ENCODE measurements around the gene EZR.

The EZR gene

DNA sequence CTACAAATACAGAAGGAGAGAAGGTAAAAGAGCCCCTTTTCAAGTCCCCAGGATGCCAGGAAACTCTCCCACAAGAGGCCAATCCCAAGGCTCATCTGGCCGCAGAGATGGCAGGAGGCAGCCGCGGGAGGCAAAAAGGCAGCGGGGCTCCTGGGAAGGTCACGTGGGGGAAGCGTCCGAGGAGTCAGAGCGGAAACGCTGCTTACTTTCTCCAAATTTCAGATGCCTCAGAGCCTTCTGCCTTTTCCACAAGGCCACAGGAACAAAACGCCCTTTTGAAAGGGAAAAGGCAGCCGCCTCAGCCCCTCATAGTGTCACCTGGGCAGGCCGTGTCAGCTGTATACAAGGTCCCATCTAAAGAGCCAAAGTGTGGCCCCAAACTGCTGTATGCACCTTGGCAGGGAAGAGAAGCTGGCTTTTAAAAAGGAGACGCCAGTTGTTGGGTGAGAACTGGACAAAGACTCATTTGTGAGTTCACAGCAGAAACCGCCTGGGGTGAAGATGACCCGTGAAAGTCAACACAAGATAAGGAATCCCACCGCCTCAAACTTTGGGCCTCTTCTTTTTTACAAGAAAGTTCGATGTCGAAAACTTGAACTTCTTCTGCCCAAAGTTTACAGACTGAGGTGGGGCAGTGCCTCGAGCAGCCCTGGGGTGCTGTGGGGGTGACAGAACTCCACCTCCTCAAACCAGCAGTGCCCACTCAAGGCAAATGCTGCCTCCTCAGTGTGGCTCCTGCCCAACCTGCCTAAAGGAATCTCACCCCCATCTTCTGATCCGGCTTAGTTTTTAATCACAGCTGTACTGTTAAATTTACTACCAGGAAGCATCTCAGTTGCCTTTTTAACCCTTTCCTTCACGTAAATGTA lies 45.4 kb downstream of the EZR start:
- no peak for DNase-seq

DNA sequence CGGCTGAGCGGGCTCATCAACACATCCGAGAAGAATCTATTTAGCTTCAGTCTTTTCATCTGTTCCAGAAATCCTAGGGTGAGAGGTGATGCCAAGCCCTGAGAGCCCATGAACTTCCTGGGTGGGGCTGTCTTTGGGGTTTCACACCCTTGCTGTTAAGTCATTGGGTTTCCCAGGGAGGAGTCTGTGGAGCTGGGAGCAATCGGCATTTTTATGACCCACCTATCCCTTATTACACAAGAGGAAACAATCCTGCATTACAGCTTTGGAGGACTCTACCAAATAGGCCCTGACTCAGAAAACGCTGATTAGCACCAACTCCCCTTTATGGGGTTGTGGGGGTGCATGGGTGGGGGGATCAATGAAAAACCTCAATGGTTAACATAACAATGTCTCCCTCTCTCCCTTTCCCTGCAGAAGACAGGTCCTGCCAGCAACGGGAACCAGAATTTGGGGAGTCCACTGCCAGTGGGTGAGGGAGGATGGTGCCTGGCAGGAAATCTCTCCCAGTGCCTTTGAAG lies 46.3 kb downstream of the EZR start:
- DNase-seq = no peak

DNA sequence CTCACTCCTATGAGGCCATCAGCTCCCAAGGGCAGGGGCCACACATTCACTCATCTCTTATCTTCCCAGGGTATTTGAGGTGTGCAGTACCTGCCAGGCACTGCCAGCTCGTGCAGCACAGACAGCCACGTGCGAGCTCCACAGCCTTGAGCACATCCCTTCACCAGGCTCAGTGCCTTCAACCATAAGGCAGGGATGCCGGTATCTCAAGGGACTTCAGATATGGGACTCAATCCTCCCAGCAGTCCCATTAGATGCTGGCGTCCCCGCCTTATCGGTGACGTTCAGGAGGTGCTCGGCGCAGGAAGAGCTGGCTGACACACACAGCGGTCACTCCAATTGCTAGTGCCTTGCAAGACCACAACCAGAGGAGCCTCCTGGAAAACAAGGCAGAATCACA lies 47.0 kb downstream of the EZR start:
- no peak for DNase-seq

DNA sequence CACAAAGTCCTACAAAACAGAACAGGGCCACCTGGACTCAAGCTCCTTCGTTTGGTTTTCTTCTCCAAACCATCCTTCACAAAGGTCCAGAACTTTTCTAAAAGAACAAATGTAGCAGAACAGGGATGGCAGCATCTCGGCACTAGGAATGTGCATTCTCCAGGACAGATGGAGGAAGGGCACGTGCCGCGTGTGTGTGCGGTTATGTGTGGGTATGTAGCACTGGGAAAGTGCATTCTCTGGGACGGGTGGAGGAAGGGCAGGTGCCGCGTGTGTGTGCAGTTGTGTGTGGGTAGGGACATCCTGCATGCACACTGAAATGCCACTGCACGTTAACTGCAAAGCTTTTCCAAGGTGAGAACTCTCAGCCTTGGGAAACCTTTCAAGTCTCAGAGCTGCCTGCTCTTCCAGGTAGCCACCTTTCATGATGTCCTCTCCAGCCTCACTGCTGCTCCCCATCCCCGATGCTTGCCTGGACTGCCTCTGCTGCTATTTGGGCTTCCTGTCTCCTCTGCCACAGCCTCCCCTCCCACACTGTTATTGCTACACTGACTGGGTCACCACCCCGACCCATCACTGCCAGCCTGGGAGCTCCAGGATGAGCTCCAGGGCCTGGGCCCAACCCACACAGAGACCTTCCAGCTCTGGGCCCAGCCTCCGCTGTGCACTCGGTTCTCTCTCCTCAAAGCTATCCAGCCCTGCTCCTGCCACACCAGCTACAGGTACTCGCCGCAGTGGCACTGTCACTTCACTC lies 47.6 kb downstream of the EZR start:
- DNase-seq = no peak

DNA sequence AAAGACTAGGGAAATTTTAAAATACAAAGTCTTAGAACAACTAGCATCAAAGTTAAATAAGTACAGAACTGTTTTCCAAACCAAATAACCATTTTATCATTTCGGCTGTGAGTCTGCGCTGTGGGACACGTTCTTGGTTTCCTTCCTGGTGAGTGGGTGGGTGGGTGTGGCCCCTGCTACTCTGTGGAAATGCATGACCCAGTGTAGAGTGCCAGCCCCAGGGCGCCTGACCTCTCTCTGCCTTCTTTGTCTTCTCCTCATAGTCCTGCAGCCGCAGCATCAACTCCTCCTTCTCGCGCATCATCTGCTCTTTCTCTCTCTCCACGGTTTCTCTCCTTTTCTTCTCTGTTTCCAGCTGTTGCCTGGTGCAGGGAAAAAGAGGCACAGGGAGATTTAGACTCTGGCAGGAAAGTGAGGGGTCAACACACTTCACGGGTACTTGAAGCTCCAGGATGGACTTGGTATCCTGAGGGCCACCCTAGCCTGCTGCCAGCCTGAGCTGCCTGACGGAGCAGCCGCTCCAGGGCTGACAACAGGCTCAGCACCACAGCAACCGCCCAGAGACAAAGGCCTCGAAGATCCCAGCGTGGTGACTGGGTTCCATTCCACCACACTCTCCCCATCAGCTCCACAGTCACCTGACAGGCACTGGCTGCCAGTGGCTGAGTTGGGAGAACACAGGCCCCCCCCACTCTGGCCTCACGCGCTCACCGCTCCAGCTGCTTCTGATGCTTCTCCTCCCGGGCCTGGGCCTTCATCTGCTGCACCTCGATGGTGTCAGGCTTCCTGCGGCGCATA lies 48.4 kb downstream of the EZR start:
- DNase-seq = no peak

DNA sequence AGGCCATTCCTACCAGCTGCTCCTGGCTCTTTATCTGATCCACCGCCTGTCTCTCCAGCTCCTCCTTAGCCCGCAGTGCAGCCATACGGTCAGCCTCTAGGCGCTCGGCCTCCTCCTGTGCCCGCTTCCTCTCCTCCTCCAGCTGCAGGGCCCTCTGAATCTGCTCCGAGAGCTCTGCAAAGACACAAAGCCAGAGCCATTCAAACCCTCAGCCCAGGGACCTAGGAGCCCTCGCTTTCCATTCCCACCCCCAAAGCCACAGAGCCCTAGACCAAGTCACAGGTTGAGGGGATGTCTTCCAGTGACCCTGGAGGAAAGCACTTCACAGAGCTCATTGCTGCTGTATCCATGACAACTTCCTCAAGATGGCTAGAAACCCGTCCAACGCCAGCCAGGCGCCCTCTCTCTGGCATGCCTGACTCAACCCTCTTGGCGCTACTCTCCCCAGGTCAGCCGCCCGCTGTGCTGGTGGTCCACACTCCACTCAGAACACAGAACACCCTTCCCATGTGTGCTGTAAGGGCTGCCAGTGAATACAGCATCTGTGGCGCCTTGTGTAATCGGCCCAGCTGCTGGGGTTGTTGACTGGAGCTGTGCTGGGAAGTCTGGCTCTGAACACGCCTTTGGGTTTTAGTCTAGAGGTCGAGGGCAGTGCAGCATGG lies 49.3 kb downstream of the EZR start:
- no peak for DNase-seq

DNA sequence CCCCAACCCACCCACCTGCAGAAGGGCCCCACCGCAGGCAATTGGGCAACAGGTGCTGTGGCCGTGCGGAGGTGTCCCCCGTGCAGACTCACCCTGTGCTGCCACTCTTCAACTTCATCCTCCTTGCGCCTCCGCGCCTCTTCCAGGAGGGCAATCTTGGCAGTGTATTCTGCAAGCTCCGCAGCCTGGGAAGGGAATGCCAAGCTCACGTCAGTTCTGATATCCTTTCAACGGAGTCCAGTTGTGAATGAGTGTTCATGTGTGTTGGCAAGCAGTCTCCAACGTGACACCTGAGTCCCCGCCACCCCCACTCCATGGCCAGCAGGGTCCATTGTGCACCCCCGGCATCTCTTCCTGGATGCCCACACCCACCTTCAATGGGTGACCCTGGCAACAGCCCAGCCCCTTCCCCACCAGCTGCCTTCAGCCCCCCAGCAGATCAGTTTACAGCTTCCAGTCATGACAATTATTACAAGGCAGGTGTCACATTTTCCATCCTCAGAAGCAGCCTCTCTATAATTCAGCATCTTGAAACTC lies 49.9 kb downstream of the EZR start:
- no peak for DNase-seq

DNA sequence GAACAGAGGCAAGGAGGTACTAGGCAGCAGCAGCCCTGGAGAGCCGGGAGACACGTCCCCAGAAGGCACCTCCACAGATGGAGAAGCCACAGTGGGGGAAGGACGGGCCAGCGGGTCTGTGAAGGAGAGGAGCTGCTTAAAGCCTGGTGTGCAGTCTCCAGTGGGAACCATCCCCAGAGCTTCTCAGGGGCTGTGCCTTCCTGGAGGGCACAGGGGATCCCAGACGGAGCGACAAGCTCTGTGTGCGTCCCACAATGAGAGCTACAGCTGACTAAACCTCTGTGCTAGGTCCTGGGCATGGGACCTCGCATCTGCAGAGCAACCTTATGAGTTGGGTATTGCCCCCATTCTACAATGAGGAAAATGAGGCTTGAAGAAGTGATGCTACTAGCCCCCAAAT lies 50.7 kb downstream of the EZR start:
- DNase-seq = no peak

DNA sequence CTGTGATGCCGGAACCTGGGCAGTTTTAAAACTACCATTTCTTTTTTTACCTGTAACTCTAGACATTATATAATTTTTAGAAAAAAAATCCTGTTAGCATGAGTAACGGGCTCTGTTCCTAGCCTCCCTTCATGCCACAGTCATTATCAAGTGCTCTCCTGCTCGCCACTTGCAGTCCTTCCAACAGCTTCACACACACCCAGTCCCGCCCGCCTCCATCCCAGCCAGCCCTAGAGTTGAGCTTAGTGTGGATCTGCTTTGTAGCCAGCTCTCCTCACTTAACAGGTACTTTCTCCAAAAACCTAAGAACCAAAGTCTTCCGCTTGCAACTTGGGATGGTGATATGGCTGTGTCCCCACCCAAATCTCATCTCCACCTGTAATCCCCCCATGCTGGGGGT lies 51.5 kb downstream of the EZR start:
- no peak for DNase-seq

DNA sequence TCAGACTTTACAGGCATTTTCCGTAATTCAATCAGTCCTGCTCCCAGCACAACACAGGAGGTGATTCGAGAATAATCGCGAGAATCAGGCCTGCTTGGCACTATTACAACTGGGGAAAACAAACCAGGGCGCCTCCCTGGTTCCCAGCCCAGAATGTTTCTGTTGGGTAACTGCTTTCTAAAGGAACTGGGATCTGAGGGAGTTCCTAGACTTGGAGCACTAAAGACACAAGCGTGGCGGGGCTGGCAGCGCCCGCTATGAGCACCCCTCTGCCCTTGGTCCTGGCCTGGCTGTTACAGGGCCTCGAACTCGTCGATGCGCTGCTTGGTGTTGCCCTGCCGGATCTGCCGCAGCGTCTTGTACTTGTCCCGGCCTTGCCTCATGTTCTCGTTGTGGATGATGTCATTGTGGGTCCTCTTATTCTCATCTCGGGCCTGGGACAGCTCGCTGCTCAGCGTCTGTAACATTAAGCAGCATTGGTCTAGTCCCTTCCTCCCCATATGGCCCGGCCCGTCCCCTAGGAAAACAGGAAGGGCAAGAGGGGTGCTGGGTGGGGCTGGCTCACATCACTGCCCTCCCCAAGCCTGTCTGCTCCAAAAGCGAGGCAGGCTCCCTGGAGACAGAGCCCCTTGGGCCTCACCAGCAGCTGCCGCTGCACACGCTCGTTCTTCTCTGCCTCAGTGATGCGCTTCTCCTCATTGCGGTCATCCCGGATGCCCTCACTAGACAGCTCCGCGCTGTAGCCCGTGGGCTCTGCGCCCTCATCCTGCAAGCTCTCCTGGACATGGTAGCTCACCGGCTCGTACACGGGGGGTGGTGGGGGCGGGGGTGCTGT lies 52.3 kb downstream of the EZR start:
- no peak for DNase-seq

DNA sequence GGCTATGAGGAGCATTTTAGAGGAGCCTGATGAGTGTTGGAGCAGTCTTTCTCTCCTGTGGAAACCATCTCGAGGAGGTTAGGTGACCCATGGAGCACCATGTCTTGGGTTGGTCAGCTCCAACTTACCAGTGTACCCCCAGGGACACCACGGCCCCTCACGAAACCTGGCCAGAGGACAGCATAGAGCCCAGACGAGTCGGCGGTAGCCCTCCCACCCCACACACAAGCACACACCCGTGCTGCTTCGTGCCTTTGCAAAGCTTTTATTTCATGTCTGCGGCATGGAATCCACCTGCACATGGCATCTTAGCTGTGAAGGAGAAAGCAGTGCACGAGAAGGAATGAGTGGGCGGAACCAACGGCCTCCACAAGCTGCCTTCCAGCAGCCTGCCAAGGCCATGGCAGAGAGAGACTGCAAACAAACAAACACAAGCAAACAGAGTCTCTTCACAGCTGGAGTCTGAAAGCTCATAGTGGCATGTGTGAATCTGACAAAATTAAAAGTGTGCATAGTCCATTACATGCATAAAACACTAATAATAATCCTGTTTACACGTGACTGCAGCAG lies 53.6 kb downstream of the EZR start:
- no peak for DNase-seq

DNA sequence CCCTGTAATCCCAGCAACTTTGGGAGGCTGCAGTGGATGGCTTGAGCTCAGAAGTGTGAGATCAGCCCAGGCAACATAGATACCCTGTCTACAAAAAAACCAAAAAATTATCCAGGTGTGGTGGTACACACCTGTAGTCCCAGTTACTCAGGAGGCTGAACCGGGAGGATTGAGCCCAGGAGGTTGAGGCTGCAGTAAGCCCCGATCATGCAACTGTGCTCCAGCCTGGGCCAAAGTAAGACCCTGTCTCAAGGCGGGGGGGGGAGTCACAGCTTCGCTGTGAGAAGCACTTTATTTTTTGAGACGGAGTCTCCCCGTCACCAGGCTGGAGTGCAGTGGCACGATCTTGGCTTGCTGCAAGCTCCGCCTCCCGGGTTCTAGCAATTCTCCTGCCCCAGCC lies 54.2 kb downstream of the EZR start:
- DNase-seq = no peak

DNA sequence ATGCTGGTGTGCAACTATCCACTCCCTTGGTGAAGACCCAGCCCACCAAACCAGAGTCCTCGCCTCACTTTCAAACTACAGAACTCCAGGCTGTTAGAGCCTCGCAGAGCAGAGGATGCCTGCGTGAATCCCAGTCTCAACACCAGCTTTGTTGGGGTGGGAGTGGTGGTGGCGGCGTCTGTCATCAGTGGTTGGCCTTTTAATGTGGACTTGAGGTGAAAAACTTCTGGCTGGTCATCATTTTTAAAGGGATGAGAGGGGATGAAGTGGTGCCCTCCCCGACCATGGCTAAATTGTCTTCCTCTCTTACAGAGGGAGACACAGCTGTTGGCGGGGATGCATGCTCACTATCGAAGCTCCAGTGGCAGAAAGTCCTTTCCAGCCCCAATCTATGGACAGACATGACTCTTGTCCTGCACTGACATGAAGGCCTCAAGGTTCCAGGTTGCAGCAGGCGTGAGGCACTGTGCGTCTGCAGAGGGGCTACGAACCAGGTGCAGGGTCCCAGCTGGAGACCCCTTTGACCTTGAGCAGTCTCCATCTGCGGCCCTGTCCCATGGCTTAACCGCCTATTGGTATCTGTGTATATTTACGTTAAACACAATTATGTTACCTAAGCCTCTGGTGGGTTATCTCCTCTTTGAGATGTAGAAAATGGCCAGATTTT lies 54.9 kb downstream of the EZR start:
- DNase-seq = no peak

DNA sequence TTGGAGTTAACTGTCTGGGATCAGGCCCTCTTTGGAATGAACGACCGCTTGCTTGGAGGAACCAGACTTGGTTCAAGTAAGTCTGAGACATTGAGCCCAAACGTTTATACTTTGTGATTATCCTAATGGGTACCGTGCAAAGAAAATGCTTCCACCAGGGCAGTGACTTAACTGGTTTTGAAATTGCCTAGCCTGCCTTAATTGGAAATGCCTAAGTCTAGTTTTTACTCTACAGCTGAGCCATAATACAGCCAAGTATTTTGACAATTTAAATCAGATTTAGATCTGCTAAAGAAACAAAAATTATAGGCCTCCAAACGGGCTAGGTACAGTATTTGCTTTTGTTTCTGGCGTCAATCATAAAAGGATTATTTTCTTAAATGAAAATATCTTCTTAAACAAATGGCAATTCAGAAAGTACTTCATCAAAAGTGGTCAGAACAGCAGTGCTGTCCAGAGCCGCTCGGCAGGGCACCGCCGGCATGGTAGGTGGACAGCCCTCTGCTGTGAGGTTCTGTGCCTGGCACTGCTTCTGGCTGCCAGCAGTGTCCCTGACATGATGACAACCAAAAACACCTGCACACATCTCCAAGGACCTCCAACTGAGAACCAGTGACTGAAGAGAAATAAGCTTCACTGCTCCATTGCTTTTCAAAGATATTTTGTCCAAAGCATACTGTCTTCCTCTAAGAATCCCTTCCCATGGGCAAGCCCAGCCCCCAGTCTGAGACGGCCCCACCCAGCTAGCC lies 55.6 kb downstream of the EZR start:
- no peak for DNase-seq

DNA sequence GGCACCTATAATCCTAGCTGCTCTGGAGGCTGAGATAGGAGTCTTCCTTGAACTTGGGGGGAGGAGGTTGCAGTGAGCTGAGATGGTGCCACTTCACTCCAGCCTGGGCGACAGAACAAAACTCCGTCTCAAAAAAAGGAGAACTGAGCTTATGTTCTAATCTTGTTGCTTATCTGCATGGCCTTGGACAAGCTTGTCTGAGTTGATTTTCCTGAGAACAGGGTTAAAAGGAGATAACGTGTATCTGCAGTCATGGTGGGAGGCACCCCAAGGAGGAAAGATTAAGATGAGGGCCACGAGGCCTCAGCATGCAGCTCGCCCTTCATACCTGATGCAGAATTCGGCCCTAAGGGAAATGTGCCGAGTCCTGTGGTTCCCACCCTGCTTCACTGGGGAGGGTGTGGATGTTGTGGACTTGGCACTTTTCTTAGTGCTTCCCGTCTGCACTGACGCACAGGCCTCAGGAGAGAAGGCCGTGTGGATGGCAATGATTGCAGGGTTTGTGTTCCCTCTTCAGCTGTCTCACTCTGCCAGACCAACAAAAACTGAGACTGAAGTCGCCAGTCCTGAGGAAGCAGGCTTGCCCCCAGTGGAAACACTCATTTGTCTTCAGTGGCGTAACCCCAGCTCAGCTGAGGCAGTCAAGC lies 56.3 kb downstream of the EZR start:
- DNase-seq = no peak

DNA sequence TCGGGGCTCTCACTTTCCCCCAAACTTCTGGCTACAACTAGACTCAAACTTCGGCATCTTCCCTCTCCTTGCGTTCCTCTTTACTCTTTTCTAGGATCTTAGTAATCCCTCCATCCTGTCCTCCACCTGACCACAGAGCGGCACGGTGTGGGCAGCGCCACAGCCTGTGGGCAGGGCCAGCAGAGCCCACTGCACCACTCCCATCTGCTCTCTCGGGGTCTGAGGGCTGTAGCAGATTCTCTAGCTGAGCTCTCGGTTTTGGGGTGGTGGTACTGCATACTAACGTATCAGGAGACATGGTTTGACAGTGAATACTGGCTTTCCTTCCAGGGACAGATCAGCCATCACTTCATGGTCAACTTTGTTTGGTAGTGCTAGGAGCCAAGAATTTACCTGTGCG lies 57.4 kb downstream of the EZR start:
- no peak for DNase-seq

DNA sequence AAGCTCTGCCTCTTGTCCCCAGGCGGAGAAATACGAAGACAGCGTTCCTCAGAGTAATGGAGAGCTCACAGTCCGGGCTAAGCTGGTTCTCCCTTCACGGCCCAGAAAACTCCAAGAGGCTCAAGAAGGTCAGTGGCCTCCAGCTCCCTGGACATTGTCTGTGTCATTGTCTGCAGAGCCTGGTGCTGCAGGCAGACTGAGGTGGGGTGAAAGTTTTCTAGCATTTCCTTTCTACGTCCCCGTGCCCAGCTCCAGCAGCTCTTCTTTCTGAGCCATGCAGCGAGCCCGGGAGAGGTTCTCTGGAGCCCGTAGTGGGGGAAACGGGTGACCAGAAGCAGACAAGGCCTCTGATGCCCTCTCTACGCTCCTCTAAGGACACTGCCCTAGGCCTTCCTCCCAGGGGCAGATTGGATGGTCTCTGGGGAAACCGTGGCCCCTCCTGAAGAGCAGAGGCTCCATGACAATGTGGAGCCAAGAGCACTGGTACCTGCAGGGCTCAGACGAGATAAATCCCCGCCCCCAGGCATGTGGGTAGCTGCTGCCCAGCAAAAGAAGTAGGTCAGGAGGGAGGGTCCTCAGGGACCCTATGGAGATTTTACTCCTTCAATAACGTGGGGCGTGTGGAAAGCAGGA lies 58.4 kb downstream of the EZR start:
- no peak for DNase-seq

DNA sequence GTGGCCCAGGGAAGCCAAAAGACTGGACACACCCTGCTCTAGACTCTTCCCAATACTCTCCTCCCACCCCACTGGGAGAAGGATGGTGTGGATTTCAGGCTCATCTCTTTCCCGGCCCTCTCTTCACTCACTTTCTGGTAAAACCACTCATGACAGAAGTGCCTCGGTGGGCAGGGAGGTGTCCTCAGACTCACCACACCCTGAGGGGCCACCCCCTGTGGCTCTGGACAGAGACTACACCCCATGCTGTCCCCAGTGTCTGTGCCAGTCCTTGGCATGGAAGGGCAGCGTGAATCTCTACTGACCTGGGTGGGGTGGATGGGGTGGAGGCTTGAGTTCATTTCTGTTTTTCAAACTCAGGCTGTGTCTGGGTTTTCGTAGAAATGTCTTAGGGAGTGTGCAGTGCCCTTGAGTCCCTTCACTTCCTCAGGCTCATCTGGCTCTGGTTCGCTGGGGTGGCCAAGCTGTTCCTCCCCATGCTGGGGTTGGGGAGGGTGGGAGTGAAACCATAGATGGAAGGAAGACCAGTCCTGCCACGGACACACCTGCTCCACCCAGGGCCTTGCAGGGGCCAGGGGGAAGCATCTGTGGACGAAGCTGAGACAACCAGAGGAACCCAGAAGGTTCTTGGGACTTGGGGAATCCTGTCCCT lies 59.1 kb downstream of the EZR start:
- DNase-seq = no peak
